B cell (primary cell): ENCODE results near the gene SIT1. TPM values are rescaled to one million over a fixed set of nuclear protein-coding genes. Genes with fewer than 3 reads are reported as not detected.

Experiments used
- ATAC-seq: fragments of 200-7000 bp; cut with Tn5 transposase; one replicate; pipeline ENCODE4 v1.10.0; 2021; ENCODE audit warnings: low read depth, mild to moderate bottlenecking, moderate number of reproducible peaks, moderate library complexity
- CTCF ChIA-PET: fragments of 350-600 bp; sonication (Branson Sonifier 250); formaldehyde crosslinking; loops from one replicate; lab custom pipeline; 2021; ENCODE audit warnings: antibody characterized with exemption, inconsistent platforms; lab: Charles Lee
- POLR2A ChIA-PET: fragments of 350-600 bp; sonication (Branson Sonifier 250); formaldehyde crosslinking; loops from one replicate; lab custom pipeline; 2021; ENCODE audit warnings: antibody characterized with exemption; lab: Charles Lee
- DNase-seq: peaks from one replicate; pipeline ENCODE4 v3.0.0; 2013
- H2AFZ ChIP-seq: 2 replicates; pipeline ENCODE4 v1.6.1; 2012; ENCODE audit warnings: mild to moderate bottlenecking, low read depth, low read length; ENCODE audit not compliant: insufficient read depth, poor library complexity, severe bottlenecking
- H3K27ac ChIP-seq, 2 donors: 1 replicate in 1 of 2; 2 replicates in 1 of 2; pipeline ENCODE4 v1.5.1; 2012 to 2013; ENCODE audit warnings: low read length in 2 of 2, mild to moderate bottlenecking in 2 of 2, moderate library complexity in 1 of 2
- H3K27me3 ChIP-seq, 4 experiments: fragments of 200-600 bp in 1 of 4; sonication (generic) in 1 of 4; replicated peaks in 1 of 4; 1 replicate in 2 of 4; 2 replicates in 2 of 4; pipeline versions ENCODE4 v1.6.1 to v1.7.0; 2013 to 2016; ENCODE audit warnings: low read length in 3 of 4, mild to moderate bottlenecking in 2 of 4, mixed read lengths in 1 of 4, moderate library complexity in 1 of 4; ENCODE audit not compliant: insufficient read depth in 4 of 4, control insufficient read depth in 3 of 4; ENCODE audit errors: control extremely low read depth in 1 of 4
- H3K36me3 ChIP-seq, 2 experiments: replicated peaks in 1 of 2; 1 replicate in 1 of 2; 2 replicates in 1 of 2; pipeline versions ENCODE4 v1.6.1 to v1.7.1; 2013; ENCODE audit warnings: low read length in 1 of 2; ENCODE audit not compliant: insufficient read depth in 2 of 2, control insufficient read depth in 1 of 2; ENCODE audit errors: control extremely low read depth in 1 of 2, extremely low read depth in 1 of 2
- H3K4me1 ChIP-seq, 2 donors: fragments of 200-600 bp in 1 of 2; sonication (generic) in 1 of 2; 1 replicate in 1 of 2; 2 replicates in 1 of 2; pipeline versions ENCODE4 v1.5.1 to v1.6.1; 2013 to 2017; ENCODE audit warnings: low read length in 2 of 2; ENCODE audit not compliant: control insufficient read depth in 2 of 2, insufficient read depth in 2 of 2
- H3K4me2 ChIP-seq: replicated peaks from 2 replicates; pipeline ENCODE3; 2012; ENCODE audit warnings: mild to moderate bottlenecking, low read depth, low read length; ENCODE audit not compliant: poor library complexity, severe bottlenecking
- H3K4me3 ChIP-seq, 5 experiments: fragments of 200-600 bp in 1 of 5; sonication (generic) in 1 of 5; 1 replicate in 3 of 5; 2 replicates in 2 of 5; pipeline versions ENCODE4 v1.5.1 to v1.7.0; 2011 to 2016; ENCODE audit warnings: low read length in 4 of 5, mild to moderate bottlenecking in 4 of 5, low read depth in 2 of 5, control low read depth in 1 of 5, moderate library complexity in 1 of 5; ENCODE audit not compliant: insufficient read depth in 1 of 5; ENCODE audit errors: control extremely low read depth in 1 of 5, extremely low read depth in 1 of 5
- H3K79me2 ChIP-seq: fragments of 200-600 bp; sonication (generic); one replicate; pipeline ENCODE4 v1.6.0; 2016; ENCODE audit warnings: low read length; ENCODE audit not compliant: control insufficient read depth, insufficient read depth
- H3K9ac ChIP-seq: fragments of 200-600 bp; sonication (generic); 2 replicates; pipeline ENCODE4 v1.6.1; 2017; ENCODE audit warnings: mild to moderate bottlenecking, low read length, moderate library complexity
- H3K9me3 ChIP-seq, 3 donors: one replicate each; pipeline versions ENCODE4 v1.6.1 to v1.7.1; 2013; ENCODE audit warnings: low read length in 2 of 3; ENCODE audit not compliant: control insufficient read depth in 2 of 3, insufficient read depth in 1 of 3; ENCODE audit errors: control extremely low read depth in 1 of 3
- H4K20me1 ChIP-seq: 2 replicates; pipeline ENCODE4 v1.6.0; 2012; ENCODE audit warnings: mild to moderate bottlenecking, low read length; ENCODE audit not compliant: insufficient read depth, control insufficient read depth, poor library complexity, severe bottlenecking
- H3K27ac Mint-ChIP-seq: one replicate; pipeline ENCODE4 v1.8.0; 2021; ENCODE audit warnings: mixed read lengths
- H3K27me3 Mint-ChIP-seq: one replicate; pipeline ENCODE4 v1.8.0; 2021; ENCODE audit warnings: mixed read lengths
- H3K4me1 Mint-ChIP-seq: one replicate; pipeline ENCODE4 v1.8.0; 2021; ENCODE audit warnings: mixed read lengths
- H3K4me3 Mint-ChIP-seq: one replicate; pipeline ENCODE4 v1.8.0; 2021; ENCODE audit warnings: mixed read lengths
- H3K9me3 Mint-ChIP-seq: one replicate; pipeline ENCODE4 v1.8.0; 2022; ENCODE audit warnings: mixed read lengths; ENCODE audit not compliant: insufficient read depth
- CTCF ChIP-seq: fragments of 200-600 bp; IDR thresholded peaks from one replicate; pipeline ENCODE4 v1.8.0; 2022; ENCODE audit warnings: antibody characterized with exemption, mild to moderate bottlenecking
- EZH2 ChIP-seq: IDR thresholded peaks from 2 replicates; pipeline ENCODE4 v1.6.1; 2012; ENCODE audit warnings: borderline replicate concordance, low read depth, mild to moderate bottlenecking, moderate library complexity, low read length; ENCODE audit not compliant: insufficient read depth, poor library complexity, severe bottlenecking
- WGBS: methylation state at CpG from one replicate; pipeline ENCODE4 v1.1.5; 2013; ENCODE audit warnings: missing lambda C conversion rate; ENCODE audit not compliant: insufficient coverage; 5-methylcytosine and 5-hydroxymethylcytosine counted together
- intact Hi-C: fragments of 100-400 bp; cut with micrococcal nuclease; formaldehyde crosslinking; loops from one replicate; pipeline ENCODE4 v1.10.0; 2022
- polyA plus RNA-seq: library from polyadenylated mRNA; depleted of rRNA; stranded (reverse); fragments of >200 nt; gene quantifications from 2 replicates; pipeline ENCODE4 v1.2.3, GENCODE V29; 2012
- total RNA-seq, 2 donors: library from RNA; stranded (reverse); fragments of 120-200 nt in 1 of 2; gene quantifications; 1 replicate in 1 of 2; 2 replicates in 1 of 2; pipeline versions ENCODE4 v1.2.3 to v1.2.4, GENCODE V29; 2013 to 2022

Gene SIT1
- total and polyA plus RNA-seq, 2 donors (not counting 1 experiment from before 2014, with no cell fraction given) = 37.1 to 38.5 TPM

GRCh38 chr9:35605351-35606137 lies 45.2 kb downstream of the SIT1 start:
- WGBS = under 1% methylated on average over 74 of the region's 76 CpGs
- Histone ChIP-seq H3K36me3 (peaks cover 11 to 36% of the 10 kb centered on the region in 2 experiments), H4K20me1 (peaks cover 44% of the 10 kb centered on the region), H3K27me3 (no peaks in the 10 kb centered on the region), H3K9ac (peak overlapping the region; percentile 76), H2AFZ (peak overlapping the region; percentile 70), H3K4me3 (peak overlapping the region; percentile 13 to 84 (median 65)), H3K79me2 (peaks cover 19% of the 10 kb centered on the region), H3K4me2 (peak overlapping the region; percentile 96), H3K27ac (peak overlapping the region; percentile 53 to 73), H3K4me1 (peaks cover 21 to 50% of the 10 kb centered on the region in 2 donors), H3K9me3 (no peaks in the 10 kb centered on the region)
- Mint-ChIP-seq H3K9me3 (no peaks in the 10 kb centered on the region), H3K4me1 (peaks cover 34% of the 10 kb centered on the region), H3K27me3 (no peaks in the 10 kb centered on the region), H3K4me3 (peak overlapping the region; percentile 85), H3K27ac (peak overlapping the region; percentile 82)
- DNase-seq (peak; percentile 68), ATAC-seq (peak; percentile 1)
- intact Hi-C loops = no loop called here
- ChIA-PET POLR2A (interaction anchor here (0.6 to 3.6 kb wide), 7 partner anchors 13 to 209 kb away, joined by 3 to 30 read pairs (median 11); partner anchors contain the start of genes CCDC107, CD72, CREB3 and HINT2), CTCF (interaction anchor here (0.9 to 3.5 kb wide), 5 partner anchors 12 to 183 kb away, joined by 3 to 49 read pairs (median 17); partner anchors contain the start of genes CCDC107, CD72 and RMRP)
- no peak for TF ChIP-seq CTCF
- no peak for TF ChIP-seq EZH2
